PC-9 (cell line): ENCODE data around the gene CEP76. TPM values are rescaled to one million over a fixed set of nuclear protein-coding genes. Genes with fewer than 3 reads are reported as not detected.

Experiments
- BruUV-seq: library from RNA; stranded (reverse); fragments of 400-500 nt; replicated peaks from 2 replicates; lab custom pipeline; 2021; lab: Mats Ljungman, UMichigan
- CTCF ChIA-PET: fragments of 300-600 bp; sonication (Branson Sonifier 250); formaldehyde crosslinking; loops from one replicate; lab custom pipeline; 2022; ENCODE audit warnings: antibody characterized with exemption; lab: Charles Lee
- POLR2A ChIA-PET: fragments of 300-600 bp; sonication (Branson Sonifier 250); formaldehyde crosslinking; loops from one replicate; lab custom pipeline; 2022; ENCODE audit warnings: antibody characterized with exemption; ENCODE audit not compliant: unreplicated experiment; lab: Charles Lee
- DNase-seq, 2 experiments: peaks; one replicate each; pipeline versions ENCODE4 v3.0.0 to v3.0.0-alpha.2; 2015 to 2022; ENCODE audit warnings: mixed read lengths in 1 of 2
- H2AFZ ChIP-seq: fragments of 200-600 bp; sonication (generic); 2 replicates; pipeline ENCODE4 v1.8.1; 2017; ENCODE audit warnings: antibody characterized with exemption
- H3F3A ChIP-seq: fragments of 200-600 bp; sonication (generic); 2 replicates; pipeline ENCODE4 v1.8.1; 2017; ENCODE audit warnings: antibody characterized with exemption, mild to moderate bottlenecking, low read depth; ENCODE audit not compliant: insufficient read depth
- H3K27ac ChIP-seq: fragments of 200-600 bp; sonication (generic); 2 replicates; pipeline ENCODE4 v1.6.1; 2016; ENCODE audit warnings: mixed run types
- H3K27me3 ChIP-seq: fragments of 200-600 bp; sonication (generic); 2 replicates; pipeline ENCODE4 v1.6.1; 2016; ENCODE audit warnings: low read depth, mixed run types; ENCODE audit not compliant: insufficient read depth
- H3K36me3 ChIP-seq: fragments of 200-600 bp; sonication (generic); 2 replicates; pipeline ENCODE4 v1.6.1; 2016; ENCODE audit warnings: low read depth, mixed run types
- H3K4me1 ChIP-seq: fragments of 200-600 bp; sonication (generic); replicated peaks from 2 replicates; pipeline ENCODE4 v1.6.1; 2016; ENCODE audit warnings: mixed run types; ENCODE audit not compliant: insufficient read depth
- H3K4me2 ChIP-seq: fragments of 200-600 bp; sonication (generic); 2 replicates; pipeline ENCODE4 v1.6.1; 2017; ENCODE audit warnings: mixed run types
- H3K4me3 ChIP-seq: fragments of 200-600 bp; sonication (generic); 2 replicates; pipeline ENCODE4 v1.6.1; 2016; ENCODE audit warnings: mixed run types
- H3K79me2 ChIP-seq: fragments of 200-600 bp; sonication (generic); 2 replicates; pipeline ENCODE4 v1.6.1; 2017; ENCODE audit warnings: low read depth, mixed run types
- H3K9me2 ChIP-seq: fragments of 200-600 bp; sonication (generic); 2 replicates; pipeline ENCODE4 v1.8.1; 2017; ENCODE audit warnings: mild to moderate bottlenecking; ENCODE audit not compliant: insufficient read depth
- H3K9me3 ChIP-seq: fragments of 200-600 bp; sonication (generic); 2 replicates; pipeline ENCODE4 v1.8.1; 2016; ENCODE audit warnings: low read depth; ENCODE audit not compliant: insufficient read depth
- H4K20me1 ChIP-seq: fragments of 200-600 bp; sonication (generic); 2 replicates; pipeline ENCODE4 v1.8.1; 2017; ENCODE audit not compliant: insufficient read depth
- CTCF ChIP-seq: fragments of 200-600 bp; sonication (generic); conservative IDR thresholded peaks from 2 replicates; pipeline ENCODE4 v1.6.1; 2017; ENCODE audit warnings: mixed run types, antibody characterized with exemption, mild to moderate bottlenecking, moderate library complexity
- EZH2 ChIP-seq: fragments of 200-600 bp; sonication (generic); IDR thresholded peaks from 2 replicates; pipeline ENCODE4 v1.8.0; 2017; ENCODE audit warnings: antibody characterized with exemption, low read depth
- intact Hi-C: fragments of 100-400 bp; cut with micrococcal nuclease; formaldehyde crosslinking; loops from one replicate; pipeline ENCODE4 v1.10.0; 2022; ENCODE audit not compliant: unreplicated experiment
- total RNA-seq: library from RNA; stranded (reverse); gene quantifications from 2 replicates; pipeline ENCODE4 v1.2.3, GENCODE V29; 2021

CEP76 gene
- total RNA-seq, 1 experiment from 2014 or later, result 14.5 TPM

DNA sequence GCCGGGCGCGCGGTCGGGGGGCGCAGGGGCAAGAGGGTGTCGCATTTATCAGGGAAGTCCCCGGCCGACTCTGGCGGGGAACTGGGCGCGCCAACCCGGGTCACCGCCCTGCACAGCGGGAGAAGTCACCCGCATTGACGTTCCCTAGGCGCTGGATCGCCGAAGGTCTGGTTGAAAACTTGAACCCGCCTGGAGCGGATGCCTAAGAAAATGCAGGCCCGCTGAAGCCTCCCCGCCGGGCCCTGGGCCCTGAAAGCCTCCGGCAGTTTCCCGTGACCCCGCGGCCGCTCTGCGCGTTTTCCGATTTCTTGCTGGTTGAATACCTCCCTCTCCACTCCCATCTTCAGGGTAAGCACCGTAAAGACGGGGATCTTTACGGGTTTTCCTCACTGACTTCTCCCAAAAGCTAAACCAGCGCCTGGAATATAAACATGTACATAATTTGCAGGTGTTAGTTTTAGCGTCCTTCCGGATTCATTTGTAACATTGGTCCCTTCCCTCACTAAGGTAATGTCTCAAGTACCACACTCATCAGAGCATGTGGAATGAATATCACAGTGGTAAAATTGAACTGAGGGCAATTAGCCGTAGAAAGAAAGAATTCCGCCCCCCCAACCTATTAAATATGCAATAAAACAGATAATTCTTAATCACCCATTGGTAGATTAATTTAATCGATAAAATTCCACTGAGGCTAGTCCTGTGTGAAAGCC is 43.9 kb downstream of the CEP76 start:
- H3K9me2 ChIP-seq, result no peaks in the 10 kb centered on the region
- peaks cover 22% of the 10 kb centered on the region; the same call in 1 of the 2 replicates for H3F3A ChIP-seq
- intact Hi-C loops, result loop anchor here (2.0 to 5.0 kb wide), 2 partner anchors 281 to 566 kb away; partner anchors contain the start of genes AFG3L2 and ANKRD62
- H2AFZ ChIP-seq, result no peak overlapping the region
- H3K4me2 ChIP-seq, result peak overlapping the region; percentile 67
- ChIA-PET CTCF (interaction anchor here (0.6 kb wide), 1 partner anchor 131 kb away, joined by 6 read pairs; no protein-coding TSS in a partner anchor), POLR2A (interaction anchor here (0.7 kb wide), 1 partner anchor 344 kb away, joined by 4 read pairs; no protein-coding TSS in a partner anchor)
- no peaks in the 10 kb centered on the region for H3K9me3 ChIP-seq
- H3K4me1 ChIP-seq, result peaks cover 29% of the 10 kb centered on the region
- peak in 1 of 2 experiments; percentile 40 for DNase-seq
- no peaks in the 10 kb centered on the region for H4K20me1 ChIP-seq
- no peak overlapping the region for H3K27ac ChIP-seq
- BruUV-seq, result no TSS peak
- H3K36me3 ChIP-seq, result no peaks in the 10 kb centered on the region
- no peak for TF ChIP-seq EZH2
- TF ChIP-seq CTCF, result no peak
- H3K4me3 ChIP-seq, result peak overlapping the region; percentile 86; the same call in 1 of the 2 replicates
- H3K27me3 ChIP-seq, result no peaks in the 10 kb centered on the region
- H3K79me2 ChIP-seq, result peaks cover 26% of the 10 kb centered on the region

DNA sequence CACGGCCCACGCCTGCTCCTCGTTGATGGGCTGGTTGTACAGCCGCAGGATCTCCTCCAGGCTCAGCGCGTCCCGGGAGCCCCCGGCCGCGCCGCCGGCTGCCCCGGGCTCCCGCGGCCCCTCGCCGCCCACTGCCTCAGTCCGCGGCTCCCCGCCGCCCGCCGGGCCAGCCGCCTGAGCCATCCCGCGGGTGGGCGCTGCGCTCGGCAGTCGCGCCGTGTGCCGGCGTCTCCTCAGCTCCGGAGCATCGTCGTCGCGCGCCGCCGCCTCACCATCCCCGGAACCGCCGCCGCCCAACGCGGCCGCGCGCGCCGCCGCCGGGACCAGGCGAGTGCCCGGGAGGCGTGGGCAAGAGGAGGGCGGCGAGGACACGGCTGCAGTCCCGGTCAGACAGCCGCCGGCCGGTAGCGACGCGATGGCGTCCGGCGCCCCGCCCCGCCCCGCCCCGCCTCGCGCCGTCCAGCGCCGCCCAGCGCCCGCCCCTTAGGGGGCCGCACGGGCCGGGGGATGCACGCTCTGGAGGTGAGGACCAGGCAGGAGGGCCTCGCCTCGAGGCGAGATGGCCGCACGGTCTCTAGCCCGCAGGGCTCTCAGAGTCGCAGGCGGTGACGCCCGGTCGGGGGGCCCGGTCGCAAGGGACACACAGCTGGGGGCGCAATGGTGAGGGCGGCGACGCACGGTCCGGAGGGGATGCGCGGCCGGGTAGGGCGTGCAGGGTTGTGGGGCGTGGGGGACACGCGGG is 44.7 kb downstream of the CEP76 start, which contains the start of gene SPIRE1:
TSS of gene SPIRE1 (minus strand) at position 424 of the 742 bp plus-strand sequence. CDS start at position 183, 241 bp downstream.
- H3F3A ChIP-seq, result peaks cover 22% of the 10 kb centered on the region; the same call in 1 of the 2 replicates
- no peaks in the 10 kb centered on the region for H3K9me2 ChIP-seq
- ChIA-PET CTCF (interaction anchor here (0.6 kb wide), 1 partner anchor 130 kb away, joined by 6 read pairs; no protein-coding TSS in a partner anchor), POLR2A (interaction anchor here (0.7 kb wide), 1 partner anchor 181 kb away, joined by 3 read pairs; no protein-coding TSS in a partner anchor)
- peaks cover 32% of the 10 kb centered on the region for H3K79me2 ChIP-seq
- DNase-seq, result peak in 1 of 2 experiments; percentile 79
- no peak within 1 kb of the TSS for H3K27ac ChIP-seq
- H3K4me1 ChIP-seq, result peaks cover 29% of the 10 kb centered on the region
- H2AFZ ChIP-seq, result peak within 1 kb of the TSS; percentile 82
- no peaks in the 10 kb centered on the region for H3K27me3 ChIP-seq
- peak within 1 kb of the TSS; percentile 83 for H3K4me2 ChIP-seq
- TF ChIP-seq CTCF (no peak), EZH2 (no peak)
- no peaks in the 10 kb centered on the region for H3K9me3 ChIP-seq
- 0 out of 2 replicates have a peak, but pooled peaks cover under 1% of the 10 kb centered on the region for H4K20me1 ChIP-seq
- no TSS peak for BruUV-seq
- intact Hi-C loops, result loop anchor here (2.0 to 5.0 kb wide), 4 partner anchors 51 to 565 kb away; partner anchors contain the start of genes AFG3L2 and ANKRD62
- H3K4me3 ChIP-seq, result peak within 1 kb of the TSS; percentile 86
- no peaks in the 10 kb centered on the region for H3K36me3 ChIP-seq
